GM13977 (cell line): ENCODE measurements around the gene PRKAG2.

Source experiments
- DNase-seq: peaks from one replicate; pipeline ENCODE4 v3.0.0; 2012; ENCODE audit warnings: low spot score
- in situ Hi-C: fragments of 300-500 bp; cut with MboI; formaldehyde crosslinking; loops from one replicate; pipeline ENCODE4 v1.12.0; 2022; ENCODE audit warnings: low sequenced_read_pairs, low pct_unique_long_range_greater_than_20kb, mixed read lengths, inconsistent platforms; ENCODE audit not compliant: unreplicated experiment
- TF ChIP-seq, protein P1 (sequence below): IDR thresholded peaks from 2 replicates; pipeline ENCODE4 v1.5.1; 2012; ENCODE audit warnings: mild to moderate bottlenecking, control low read depth; ENCODE audit not compliant: insufficient read depth; ENCODE audit errors: extremely low read depth, missing control alignments

PRKAG2 gene

DNA sequence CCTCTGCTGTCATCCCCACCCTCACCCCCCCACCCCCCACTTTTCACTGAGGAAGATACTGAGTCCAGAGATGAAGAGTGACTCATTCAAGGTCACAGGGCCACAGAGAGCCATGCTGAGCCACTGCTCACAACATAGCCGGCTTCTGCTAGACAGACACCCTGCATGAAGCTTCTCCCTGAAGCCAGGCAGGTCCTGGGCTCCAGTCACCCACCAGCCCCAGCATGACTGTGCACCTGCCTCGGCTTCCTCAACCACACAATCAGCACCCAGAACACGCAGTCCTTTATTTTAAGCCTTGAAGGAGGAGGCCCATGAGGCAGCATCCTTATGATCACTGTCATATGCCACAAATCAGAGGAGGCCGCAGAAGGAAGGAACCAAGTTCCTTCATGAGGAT is 19.2 kb upstream of the PRKAG2 start:
- no peak for DNase-seq
- TF ChIP-seq, protein P1, sequence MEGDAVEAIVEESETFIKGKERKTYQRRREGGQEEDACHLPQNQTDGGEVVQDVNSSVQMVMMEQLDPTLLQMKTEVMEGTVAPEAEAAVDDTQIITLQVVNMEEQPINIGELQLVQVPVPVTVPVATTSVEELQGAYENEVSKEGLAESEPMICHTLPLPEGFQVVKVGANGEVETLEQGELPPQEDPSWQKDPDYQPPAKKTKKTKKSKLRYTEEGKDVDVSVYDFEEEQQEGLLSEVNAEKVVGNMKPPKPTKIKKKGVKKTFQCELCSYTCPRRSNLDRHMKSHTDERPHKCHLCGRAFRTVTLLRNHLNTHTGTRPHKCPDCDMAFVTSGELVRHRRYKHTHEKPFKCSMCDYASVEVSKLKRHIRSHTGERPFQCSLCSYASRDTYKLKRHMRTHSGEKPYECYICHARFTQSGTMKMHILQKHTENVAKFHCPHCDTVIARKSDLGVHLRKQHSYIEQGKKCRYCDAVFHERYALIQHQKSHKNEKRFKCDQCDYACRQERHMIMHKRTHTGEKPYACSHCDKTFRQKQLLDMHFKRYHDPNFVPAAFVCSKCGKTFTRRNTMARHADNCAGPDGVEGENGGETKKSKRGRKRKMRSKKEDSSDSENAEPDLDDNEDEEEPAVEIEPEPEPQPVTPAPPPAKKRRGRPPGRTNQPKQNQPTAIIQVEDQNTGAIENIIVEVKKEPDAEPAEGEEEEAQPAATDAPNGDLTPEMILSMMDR, result no peak
- in situ Hi-C loops, result no loop called here

DNA sequence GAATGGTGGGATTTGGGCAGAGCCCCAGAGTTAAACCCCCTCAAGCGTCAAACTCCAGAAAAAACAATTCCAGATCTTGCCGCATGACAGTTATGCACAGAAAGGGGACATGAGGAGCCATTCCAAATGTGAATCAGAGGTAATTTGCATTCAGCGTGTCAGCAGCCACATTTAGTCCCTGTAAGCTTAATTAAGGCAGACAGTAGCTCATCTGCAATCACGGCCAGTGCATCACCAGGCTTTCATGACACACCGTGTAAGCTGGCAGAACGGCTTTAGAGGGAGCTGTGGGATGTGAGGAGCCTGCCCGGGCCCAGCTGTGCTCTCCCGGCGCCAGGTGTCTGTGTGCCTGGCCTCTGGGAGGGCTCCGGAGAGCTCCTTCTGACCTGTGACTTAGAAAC is 18.7 kb upstream of the PRKAG2 start:
- TF ChIP-seq, protein P1, result no peak
- in situ Hi-C loops, result no loop called here
- no peak for DNase-seq

GRCh38 chr7:151895008-151895630 is 18.2 kb upstream of the PRKAG2 start:
- in situ Hi-C loops, result no loop called here
- TF ChIP-seq, protein P1, result no peak
- DNase-seq, result no peak

GRCh38 chr7:151894111-151895007 is 17.4 kb upstream of the PRKAG2 start:
- DNase-seq, result no peak
- in situ Hi-C loops, result no loop called here
- TF ChIP-seq, protein P1, result no peak

GRCh38 chr7:151893405-151893923 is 16.5 kb upstream of the PRKAG2 start:
- in situ Hi-C loops, result no loop called here
- TF ChIP-seq, protein P1, result no peak
- no peak for DNase-seq

- DNase-seq, result no peak
- TF ChIP-seq, protein P1, result no peak
- in situ Hi-C loops, result no loop called here
Observed at GRCh38 chr7:151891753-151892152, 14.8 kb upstream of the PRKAG2 start.
